Fibroblast of peridontal ligament (primary cell): ENCODE data around the gene CT45A10.
"Not testable (repeated sequence)": the region's sequence is repeated elsewhere in the genome, so short reads cannot be mapped to it uniquely, and the experiment has no call there.

Source experiments
- DNase-seq: peaks from one replicate; pipeline ENCODE4 v3.0.0-alpha.2; 2010; ENCODE audit errors: extremely low read depth

Gene CT45A10

GRCh38 chrX:135893294-135893817 lies at the start of gene CT45A10, which contains the start of gene SAGE1:
Gene CT45A10, minus strand, starts transcription at chrX:135893444. Its CDS starts 8,100 bp downstream, at chrX:135885344.
Gene SAGE1, plus strand, starts transcription at chrX:135893716. Its CDS starts 2,527 bp downstream, at chrX:135896243.
- no peak for DNase-seq

DNA sequence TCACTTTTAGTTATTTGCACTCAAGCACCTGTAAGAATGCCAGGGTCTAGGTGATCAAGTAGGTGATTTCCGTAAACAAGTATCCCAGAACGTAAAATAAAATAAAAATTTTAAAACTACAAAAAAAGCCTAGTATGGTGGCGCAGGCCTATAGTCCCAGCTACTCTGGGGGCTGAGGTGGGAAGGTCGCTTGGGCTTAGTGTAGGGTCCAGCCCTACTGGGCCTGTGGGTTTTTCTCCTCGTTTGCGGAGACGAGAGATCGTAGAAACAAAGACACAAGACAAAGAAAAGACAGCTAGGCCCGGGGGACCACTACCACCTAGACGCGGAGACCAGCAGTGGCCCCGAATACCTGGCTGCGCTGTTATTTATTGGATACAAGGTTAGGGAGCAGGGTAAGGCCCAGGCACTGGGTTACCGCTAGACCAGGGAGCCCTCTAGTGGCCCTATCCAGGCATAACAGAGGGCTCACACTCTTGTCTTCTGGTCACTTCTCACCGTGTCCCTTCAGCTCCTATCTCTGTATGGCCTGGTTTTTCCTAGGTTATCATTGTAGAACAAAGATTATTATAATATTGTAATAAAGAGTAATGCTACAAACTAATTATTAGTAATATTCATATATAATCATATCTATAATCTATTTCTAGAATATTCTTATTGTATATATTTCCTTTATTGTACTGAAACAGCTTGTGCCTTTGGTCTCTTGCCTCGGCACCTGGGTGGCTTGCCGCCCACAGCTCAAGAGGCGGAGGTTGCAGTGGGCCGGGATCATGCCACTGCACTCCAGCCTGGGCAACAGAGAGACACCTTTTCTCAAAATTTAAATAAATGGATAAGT lies 38.6 kb upstream of the CT45A10 start:
- DNase-seq, result peak; percentile 28

DNA sequence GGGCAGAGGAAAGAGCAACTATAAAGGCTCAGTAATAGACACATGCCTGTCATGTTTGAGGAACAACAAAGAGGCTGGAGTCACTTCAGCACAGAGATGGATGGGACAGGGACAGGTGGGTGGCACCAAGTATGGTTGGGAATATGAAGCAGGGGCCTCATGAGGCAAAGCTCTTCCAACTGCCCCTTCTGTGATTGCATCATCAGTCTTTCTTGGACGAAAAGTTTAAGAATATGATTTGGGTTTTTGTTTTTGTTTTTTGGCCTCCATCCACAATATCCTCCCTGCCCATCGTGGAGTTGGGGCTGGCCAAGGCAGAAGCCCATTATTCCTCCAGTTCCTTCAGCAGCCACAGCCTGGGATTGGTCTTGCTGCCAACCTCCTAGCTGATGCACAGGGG lies 34.7 kb upstream of the CT45A10 start:
- no peak for DNase-seq

GRCh38 chrX:135923353-135923752 lies 30.1 kb upstream of the CT45A10 start:
- DNase-seq, result no peak

GRCh38 chrX:135920516-135920915 lies 27.3 kb upstream of the CT45A10 start:
- not testable (repeated sequence) for DNase-seq

GRCh38 chrX:135914404-135914803 lies 21.2 kb upstream of the CT45A10 start:
- no peak for DNase-seq

DNA sequence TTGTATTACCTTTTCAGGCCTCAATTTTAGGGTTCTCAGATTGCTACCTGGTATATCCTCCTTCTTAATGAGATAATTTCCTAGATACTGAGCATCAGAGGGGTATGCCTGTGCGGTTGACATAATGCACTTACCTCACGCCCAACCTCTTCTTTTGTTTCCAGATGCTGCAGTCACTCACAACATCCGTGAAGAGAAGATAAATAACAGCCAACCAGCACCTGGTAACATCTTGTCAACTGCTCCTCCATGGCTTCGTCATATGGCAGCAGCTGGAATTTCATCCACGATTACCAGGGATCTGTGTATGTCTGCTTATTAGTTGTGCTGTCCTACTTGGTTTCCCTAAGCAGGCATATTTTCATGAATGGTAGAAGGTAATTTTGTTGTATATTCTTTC lies 17.0 kb upstream of the CT45A10 start:
- DNase-seq, result no peak

DNA sequence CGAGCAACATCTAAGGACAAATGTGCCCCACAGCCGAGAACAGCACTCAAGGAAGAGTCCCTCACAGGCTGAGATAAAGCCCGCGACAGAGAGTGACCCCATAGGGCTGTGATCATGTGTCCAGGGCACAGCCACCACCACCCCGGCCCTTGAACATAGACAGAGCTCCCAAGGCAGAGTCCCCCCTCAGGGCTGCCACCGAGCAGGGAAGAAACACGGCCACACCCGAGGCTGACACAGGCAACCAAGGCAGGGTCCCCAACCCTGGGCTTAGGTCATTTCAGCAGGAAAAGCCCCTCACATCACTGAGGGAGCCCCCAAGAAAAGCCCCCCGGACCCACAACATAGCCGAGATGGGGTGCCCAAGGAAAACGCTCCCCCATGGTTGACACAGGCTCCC lies 463 bp downstream of the CT45A10 start:
- DNase-seq, result no peak

DNA sequence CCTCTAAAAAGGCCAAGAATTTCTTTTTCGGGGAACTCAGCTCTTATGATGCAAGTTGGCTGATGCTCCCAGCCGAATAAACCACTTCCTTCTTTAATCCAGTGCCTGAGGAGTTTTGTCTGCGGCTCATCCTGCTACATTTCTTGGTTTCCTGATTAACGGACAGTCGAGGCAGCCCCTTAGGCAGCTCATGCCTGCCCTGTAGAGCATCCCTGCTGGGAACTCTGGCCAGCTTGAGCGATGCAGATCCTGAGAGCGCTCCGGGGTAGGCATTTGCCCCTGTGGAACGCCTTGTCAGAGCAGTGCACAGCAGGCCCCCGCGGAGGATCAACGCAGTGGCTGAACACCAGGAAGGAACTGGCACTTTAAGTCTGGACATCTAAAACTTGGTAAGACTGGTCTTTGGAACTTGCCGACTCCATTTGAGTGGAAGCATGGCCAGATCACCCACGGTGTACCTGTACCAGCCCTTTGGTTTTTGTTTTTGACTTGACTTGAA lies 3.1 kb downstream of the CT45A10 start:
- no peak for DNase-seq

DNA sequence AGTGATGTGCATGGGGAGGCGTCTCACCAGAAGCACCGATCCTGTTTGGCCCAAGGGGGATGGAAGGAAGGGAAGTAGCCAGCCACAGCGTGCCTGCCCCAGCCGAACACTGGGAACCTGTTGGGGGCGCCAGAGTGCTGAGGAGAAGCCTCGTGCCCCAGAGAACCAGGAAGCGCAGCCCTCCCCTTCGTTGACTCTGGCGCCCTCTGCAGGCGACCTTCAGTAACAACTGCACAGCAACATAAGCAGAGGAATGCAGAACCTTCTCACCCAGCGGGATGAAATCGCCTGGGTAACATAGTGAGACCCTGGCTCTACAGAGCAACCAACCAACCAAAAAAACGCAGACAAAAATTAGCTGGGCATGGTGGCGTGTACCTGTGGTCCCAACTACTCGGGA lies 4.3 kb downstream of the CT45A10 start:
- DNase-seq, result not testable (repeated sequence)

GRCh38 chrX:135888230-135888629 lies 5.0 kb downstream of the CT45A10 start:
- DNase-seq, result not testable (repeated sequence)

DNA sequence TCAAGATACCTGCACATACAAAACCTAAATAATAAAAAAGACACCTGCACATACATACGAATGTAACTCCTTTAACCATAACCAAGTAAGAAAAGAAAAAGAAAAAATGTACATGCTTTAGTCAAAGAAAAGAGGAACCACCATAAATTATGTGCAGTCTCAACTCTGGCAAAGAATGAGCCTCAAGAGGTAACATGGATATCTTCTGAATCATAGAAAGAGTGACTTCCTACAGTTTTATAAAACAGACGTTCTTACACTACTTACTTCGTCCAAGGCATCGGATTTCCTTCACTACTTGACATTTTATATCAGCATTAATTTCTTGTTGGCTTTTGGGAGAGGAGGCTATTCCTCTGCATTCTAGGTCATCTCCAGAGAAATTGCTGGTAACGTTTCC lies 10.5 kb downstream of the CT45A10 start:
- DNase-seq, result not testable (repeated sequence)

- DNase-seq, result not testable (repeated sequence)
These were observed 21.5 kb downstream of the CT45A10 start, which contains the start of gene CT45A9 for GRCh38 chrX:135871712-135872111. Gene CT45A9, minus strand, starts transcription at chrX:135871812. Its CDS starts 3,751 bp downstream, at chrX:135868061.

GRCh38 chrX:135854438-135854837 lies 38.8 kb downstream of the CT45A10 start, which contains the start of gene CT45A8:
Gene CT45A8, minus strand, starts transcription at chrX:135854538. Its CDS starts 3,755 bp downstream, at chrX:135850783.
- DNase-seq, result not testable (repeated sequence)

DNA sequence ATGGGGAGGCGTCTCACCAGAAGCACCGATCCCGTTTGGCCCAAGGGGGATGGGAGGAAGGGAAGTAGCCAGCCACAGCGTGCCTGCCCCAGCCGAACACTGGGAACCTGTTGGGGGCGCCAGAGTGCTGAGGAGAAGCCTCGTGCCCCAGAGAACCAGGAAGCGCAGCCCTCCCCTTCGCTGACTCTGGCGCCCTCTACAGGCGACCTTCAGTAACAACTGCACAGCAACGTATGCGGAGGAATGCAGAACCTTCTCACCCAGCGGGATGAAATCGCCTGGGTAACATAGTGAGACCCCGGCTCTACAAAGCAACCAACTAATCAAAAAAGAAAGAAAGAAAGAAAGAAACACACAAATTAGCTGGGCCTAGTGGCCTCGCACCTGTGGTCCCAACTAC lies 56.1 kb downstream of the CT45A10 start, which contains the start of gene CT45A7:
Gene CT45A7, minus strand, starts transcription at position 101 of the 400 bp plus-strand sequence. CDS start 3,747 bp downstream, outside the sequence.
- DNase-seq, result not testable (repeated sequence)
